Measurements from ENCODE around the gene KLHDC4.

Gene KLHDC4

GRCh38 chr16:87701505-87701921 is 64.3 kb downstream of the KLHDC4 start:
- no peak for TF ChIP-seq CTCF (conservative IDR thresholded peaks at IDR 0.05; ENCODE audit: low read depth, low read length)
- no peak overlapping the region for H3K4me3 ChIP-seq (ENCODE audit: low read length)
- no peak for DNase-seq (ENCODE audit: low read depth)

DNA sequence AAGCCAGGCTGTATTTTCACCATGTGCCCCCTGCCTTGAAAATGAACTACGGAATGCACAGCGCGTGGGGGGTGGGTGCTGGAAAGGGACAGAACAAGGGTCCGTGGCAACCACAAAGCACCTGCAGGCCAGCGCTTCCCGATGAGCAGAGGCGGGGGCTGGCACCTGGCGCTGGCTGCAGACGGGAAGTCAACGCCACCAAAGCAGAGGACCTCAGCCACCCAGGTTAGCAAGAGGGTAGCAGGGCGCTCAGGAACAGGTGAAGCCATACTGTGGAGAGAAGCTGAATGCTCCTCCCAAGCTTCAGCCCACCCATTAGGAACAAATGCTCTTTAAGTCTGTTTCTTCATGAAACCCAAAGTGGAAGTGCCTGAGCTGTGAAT is 64.7 kb downstream of the KLHDC4 start:
- DNase-seq (ENCODE audit: low read depth), result no peak
- TF ChIP-seq CTCF (conservative IDR thresholded peaks at IDR 0.05; ENCODE audit: low read depth, low read length), result no peak
- H3K4me3 ChIP-seq (ENCODE audit: low read length), result no peak overlapping the region

DNA sequence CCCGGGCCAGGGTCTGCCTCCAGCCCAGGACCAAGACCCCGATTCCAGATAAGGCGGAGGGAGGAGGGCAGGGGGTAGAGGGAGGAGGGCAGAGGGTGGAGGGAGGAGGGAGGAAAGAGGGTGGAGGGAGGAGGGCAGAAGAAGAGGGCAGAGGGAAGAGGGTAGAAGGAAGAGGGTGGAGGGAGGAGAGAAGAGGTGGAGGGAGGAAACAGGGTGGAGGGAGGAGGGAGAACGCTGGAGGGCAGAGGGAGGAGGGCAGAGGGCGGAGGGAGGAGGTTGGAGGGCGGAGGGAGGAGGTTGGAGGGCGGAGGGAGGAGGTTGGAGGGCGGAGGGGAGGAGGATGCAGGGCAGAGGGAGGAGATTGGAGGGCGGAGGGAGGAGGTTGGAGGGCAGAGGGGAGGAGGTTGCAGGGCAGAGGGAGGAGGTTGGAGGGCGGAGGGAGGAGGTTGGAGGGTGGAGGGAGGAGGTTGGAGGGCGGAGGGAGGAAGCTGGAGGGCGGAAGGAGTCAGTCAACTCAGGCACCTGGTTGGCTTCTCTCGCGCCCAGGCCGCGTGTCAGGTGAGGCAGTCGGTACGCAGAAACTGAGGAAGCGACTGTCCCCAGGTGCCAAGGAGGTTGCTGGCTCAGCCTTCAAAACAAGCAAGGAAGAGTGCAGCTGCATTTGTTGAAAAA is 65.2 kb downstream of the KLHDC4 start:
- no peak overlapping the region for H3K4me3 ChIP-seq (ENCODE audit: low read length)
- no peak for DNase-seq (ENCODE audit: low read depth)
- TF ChIP-seq CTCF (conservative IDR thresholded peaks at IDR 0.05; ENCODE audit: low read depth, low read length), result no peak

DNA sequence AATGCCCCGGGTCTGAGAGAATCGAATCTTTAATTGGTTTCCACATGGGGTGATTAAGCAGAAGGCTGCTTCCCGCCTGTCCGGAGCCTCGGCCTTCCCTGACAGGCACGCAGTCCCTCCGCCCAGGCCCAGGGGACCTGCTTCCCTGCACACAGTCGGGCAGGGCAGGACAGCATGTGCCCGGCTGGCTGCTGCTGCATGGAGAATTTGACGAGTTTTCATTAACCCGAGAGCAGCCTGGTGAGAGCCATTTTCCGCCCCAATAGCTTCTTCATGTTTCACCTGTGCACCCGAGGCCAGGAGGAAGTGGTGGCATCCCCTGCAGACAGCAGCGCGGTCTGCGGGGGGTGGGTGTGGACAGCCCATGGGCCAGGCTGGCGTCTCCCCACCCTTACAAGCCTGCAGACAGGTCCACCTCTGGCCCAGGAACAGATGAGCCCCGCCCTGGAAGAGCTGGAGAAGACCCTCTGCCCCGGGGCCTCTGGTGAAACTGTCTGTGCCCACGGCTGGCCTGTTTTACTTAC is 67.0 kb downstream of the KLHDC4 start:
- H3K4me3 ChIP-seq (ENCODE audit: low read length), result no peak overlapping the region
- TF ChIP-seq CTCF (conservative IDR thresholded peaks at IDR 0.05; ENCODE audit: low read depth, low read length), result no peak
- DNase-seq (ENCODE audit: low read depth), result no peak

DNA sequence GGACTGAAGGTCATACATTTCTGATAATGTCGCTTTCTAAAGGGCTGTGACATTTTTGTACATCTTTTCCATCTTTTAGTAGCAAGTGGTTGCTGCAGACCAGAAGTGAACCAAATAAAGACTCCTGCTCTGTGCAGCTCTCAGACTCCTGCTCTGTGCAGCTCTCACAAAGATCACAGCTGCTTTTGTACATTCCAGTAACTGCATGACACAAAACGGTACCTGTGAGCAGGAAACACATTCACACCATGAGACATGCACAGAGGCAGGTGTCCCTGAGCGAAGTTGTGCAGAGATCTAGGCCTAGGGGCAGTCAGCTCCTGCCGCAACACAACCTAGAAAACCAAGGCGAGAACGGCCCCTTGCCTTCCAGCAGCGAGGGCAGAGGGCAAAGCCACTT is 67.5 kb downstream of the KLHDC4 start:
- no peak for TF ChIP-seq CTCF (conservative IDR thresholded peaks at IDR 0.05; ENCODE audit: low read depth, low read length)
- DNase-seq (ENCODE audit: low read depth), result no peak
- H3K4me3 ChIP-seq (ENCODE audit: low read length), result no peak overlapping the region

DNA sequence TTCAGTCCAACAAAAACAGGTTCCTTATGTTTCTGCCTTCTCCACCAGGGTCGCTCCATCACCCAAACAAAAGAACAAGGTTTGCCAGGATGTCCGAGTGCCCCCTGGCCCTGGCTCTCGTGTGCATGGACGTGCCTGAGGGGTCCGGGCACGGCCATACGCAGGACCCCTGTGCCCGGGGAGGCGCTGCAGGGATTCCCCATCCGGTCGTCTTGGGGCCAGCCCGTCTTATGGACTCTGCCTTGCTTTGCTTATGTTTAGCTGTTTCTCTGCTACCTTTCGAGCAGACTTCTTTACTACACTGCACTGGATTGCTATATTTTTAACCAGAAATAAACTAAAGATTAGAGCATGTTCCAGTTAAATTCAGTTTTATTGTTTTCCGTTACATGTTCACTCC is 68.0 kb downstream of the KLHDC4 start:
- no peak for TF ChIP-seq CTCF (conservative IDR thresholded peaks at IDR 0.05; ENCODE audit: low read depth, low read length)
- no peak overlapping the region for H3K4me3 ChIP-seq (ENCODE audit: low read length)
- no peak for DNase-seq (ENCODE audit: low read depth)

GRCh38 chr16:87697256-87697655 is 68.5 kb downstream of the KLHDC4 start:
- no peak for TF ChIP-seq CTCF (conservative IDR thresholded peaks at IDR 0.05; ENCODE audit: low read depth, low read length)
- no peak for DNase-seq (ENCODE audit: low read depth)
- H3K4me3 ChIP-seq (ENCODE audit: low read length), result no peak overlapping the region

All from retinal pigment epithelial cell (primary cell).